ENCODE data around the gene TDP1.

- TF ChIP-seq EZH2 (IDR thresholded peaks at IDR 0.05; ENCODE audit: borderline replicate concordance, low read depth, low read length, severe bottlenecking) (no peak), CTCF (IDR thresholded peaks at IDR 0.05; ENCODE audit: borderline replicate concordance, extremely low read depth, low read length, poor library complexity, severe bottlenecking) (no peak)
Measured at GRCh38 chr14:90034835-90035525, 79.3 kb downstream of the TDP1 start.
